A673 (cell line): Measurements from ENCODE around the gene PAQR9.

Experiments
- EZH2 ChIP-seq: fragments of 200-600 bp; sonication (generic); IDR thresholded peaks from 2 replicates; pipeline ENCODE4 v1.6.1; 2017; ENCODE audit warnings: borderline replicate concordance, low read depth, mild to moderate bottlenecking, mixed read lengths, antibody characterized with exemption, low read length; ENCODE audit not compliant: poor library complexity, severe bottlenecking
- TF ChIP-seq, protein P1 (sequence below): fragments of 300-800, 200-600 bp; sonication (generic); conservative IDR thresholded peaks from 2 replicates; pipeline ENCODE4 v1.5.1; 2017; ENCODE audit warnings: low read depth, mild to moderate bottlenecking, antibody characterized with exemption, low read length, moderate library complexity, mixed read lengths

- TF ChIP-seq, protein P1, sequence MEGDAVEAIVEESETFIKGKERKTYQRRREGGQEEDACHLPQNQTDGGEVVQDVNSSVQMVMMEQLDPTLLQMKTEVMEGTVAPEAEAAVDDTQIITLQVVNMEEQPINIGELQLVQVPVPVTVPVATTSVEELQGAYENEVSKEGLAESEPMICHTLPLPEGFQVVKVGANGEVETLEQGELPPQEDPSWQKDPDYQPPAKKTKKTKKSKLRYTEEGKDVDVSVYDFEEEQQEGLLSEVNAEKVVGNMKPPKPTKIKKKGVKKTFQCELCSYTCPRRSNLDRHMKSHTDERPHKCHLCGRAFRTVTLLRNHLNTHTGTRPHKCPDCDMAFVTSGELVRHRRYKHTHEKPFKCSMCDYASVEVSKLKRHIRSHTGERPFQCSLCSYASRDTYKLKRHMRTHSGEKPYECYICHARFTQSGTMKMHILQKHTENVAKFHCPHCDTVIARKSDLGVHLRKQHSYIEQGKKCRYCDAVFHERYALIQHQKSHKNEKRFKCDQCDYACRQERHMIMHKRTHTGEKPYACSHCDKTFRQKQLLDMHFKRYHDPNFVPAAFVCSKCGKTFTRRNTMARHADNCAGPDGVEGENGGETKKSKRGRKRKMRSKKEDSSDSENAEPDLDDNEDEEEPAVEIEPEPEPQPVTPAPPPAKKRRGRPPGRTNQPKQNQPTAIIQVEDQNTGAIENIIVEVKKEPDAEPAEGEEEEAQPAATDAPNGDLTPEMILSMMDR: no peak
- TF ChIP-seq EZH2: no peak
Observed at GRCh38 chr3:143002727-143003126, 39.3 kb upstream of the PAQR9 start.
